ENCODE measurements around the gene COX6A1. TPM values are rescaled to one million over a fixed set of nuclear protein-coding genes. Genes with fewer than 3 reads are reported as not detected.

COX6A1 gene
- total RNA-seq (1,000 to 10,000 TPM in 1 of 9 donors, 100 to 1,000 TPM in 8; 378 to 1,017 (median 716) TPM), polyA plus RNA-seq (1,000 to 10,000 TPM in 1 of 3 donors, 100 to 1,000 TPM in 2; 504 to 1,577 (median 661) TPM)
- long read RNA-seq, donor 1, transcript COX6A1-201 (3 exons, 572 nt) = major isoform, 574 of 596 reads
- long read RNA-seq, donor 1, transcript COX6A1-203 (2 exons, 572 nt) = minor isoform, 7 of 596 reads
- long read RNA-seq, donor 1, transcript COX6A1-202 (1 exons, 767 nt) = minor isoform, 8 of 596 reads
- long read RNA-seq, donor 1, partial matches to known transcripts = 7 of 596 reads
- long read RNA-seq, donor 1, other reads (novel, unspliced or antisense) = 0 of 596 reads
- long read RNA-seq, donor 2, transcript COX6A1-201 (3 exons, 572 nt) = major isoform, 366 of 383 reads
- long read RNA-seq, donor 2, transcript COX6A1-203 (2 exons, 572 nt) = minor isoform, 5 of 383 reads
- long read RNA-seq, donor 2, transcript COX6A1-202 (1 exons, 767 nt) = minor isoform, 7 of 383 reads
- long read RNA-seq, donor 2, partial matches to known transcripts = 5 of 383 reads
- long read RNA-seq, donor 2, other reads (novel, unspliced or antisense) = 0 of 383 reads
- long read RNA-seq, donor 3, transcript COX6A1-202 (1 exons, 767 nt) = minor isoform, 16 of 394 reads
- long read RNA-seq, donor 3, transcript COX6A1-201 (3 exons, 572 nt) = major isoform, 350 of 394 reads
- long read RNA-seq, donor 3, transcript COX6A1-203 (2 exons, 572 nt) = minor isoform, 8 of 394 reads
- long read RNA-seq, donor 3, partial matches to known transcripts = 13 of 394 reads
- long read RNA-seq, donor 3, other reads (novel, unspliced or antisense) = 7 of 394 reads
- long read RNA-seq, donor 4, transcript COX6A1-201 (3 exons, 572 nt) = major isoform, 355 of 359 reads
- long read RNA-seq, donor 4, partial matches to known transcripts = 3 of 359 reads
- long read RNA-seq, donor 4, other reads (novel, unspliced or antisense) = 0 of 359 reads
- long read RNA-seq, donor 5, transcript COX6A1-202 (1 exons, 767 nt) = minor isoform, 15 of 370 reads
- long read RNA-seq, donor 5, transcript COX6A1-201 (3 exons, 572 nt) = major isoform, 349 of 370 reads
- long read RNA-seq, donor 5, partial matches to known transcripts = 6 of 370 reads
- long read RNA-seq, donor 5, other reads (novel, unspliced or antisense) = 0 of 370 reads
- long read RNA-seq, donor 6, transcript COX6A1-201 (3 exons, 572 nt) = major isoform, 394 of 402 reads
- long read RNA-seq, donor 6, partial matches to known transcripts = 7 of 402 reads
- long read RNA-seq, donor 6, other reads (novel, unspliced or antisense) = 0 of 402 reads
- long read RNA-seq, donor 7, transcript COX6A1-201 (3 exons, 572 nt) = major isoform, 236 of 256 reads
- long read RNA-seq, donor 7, transcript COX6A1-203 (2 exons, 572 nt) = minor isoform, 5 of 256 reads
- long read RNA-seq, donor 7, transcript COX6A1-202 (1 exons, 767 nt) = minor isoform, 6 of 256 reads
- long read RNA-seq, donor 7, partial matches to known transcripts = 9 of 256 reads
- long read RNA-seq, donor 7, other reads (novel, unspliced or antisense) = 0 of 256 reads
- long read RNA-seq, donor 8, transcript COX6A1-203 (2 exons, 572 nt) = minor isoform, 6 of 554 reads
- long read RNA-seq, donor 8, transcript COX6A1-202 (1 exons, 767 nt) = minor isoform, 7 of 554 reads
- long read RNA-seq, donor 8, transcript COX6A1-201 (3 exons, 572 nt) = major isoform, 536 of 554 reads
- long read RNA-seq, donor 8, partial matches to known transcripts = 5 of 554 reads
- long read RNA-seq, donor 8, other reads (novel, unspliced or antisense) = 0 of 554 reads
- long read RNA-seq, donor 9, transcript COX6A1-201 (3 exons, 572 nt) = major isoform, 318 of 353 reads
- long read RNA-seq, donor 9, transcript COX6A1-203 (2 exons, 572 nt) = minor isoform, 9 of 353 reads
- long read RNA-seq, donor 9, transcript COX6A1-202 (1 exons, 767 nt) = minor isoform, 11 of 353 reads
- long read RNA-seq, donor 9, partial matches to known transcripts = 8 of 353 reads
- long read RNA-seq, donor 9, other reads (novel, unspliced or antisense) = 7 of 353 reads
- long read RNA-seq, donor 10, transcript COX6A1-202 (1 exons, 767 nt) = minor isoform, 9 of 225 reads
- long read RNA-seq, donor 10, transcript COX6A1-201 (3 exons, 572 nt) = major isoform, 204 of 225 reads
- long read RNA-seq, donor 10, partial matches to known transcripts = 10 of 225 reads
- long read RNA-seq, donor 10, other reads (novel, unspliced or antisense) = 0 of 225 reads

GRCh38 chr12:120437735-120438494 is at the start of gene COX6A1:
COX6A1 (plus strand) TSS chr12:120438113; CDS start chr12:120438127, 14 bp downstream.
- TF ChIP-seq CTCF (IDR thresholded peaks at IDR 0.05) (peak in 2 of 6 experiments; percentile 2 to 10), POLR2A (IDR thresholded peaks at IDR 0.05) (peak in 1 of 2 donors; percentile 58)
- Histone ChIP-seq H3K27ac (peak within 1 kb of the TSS; percentile 20 to 90 (median 63)), H3K36me3 (replicated peaks in 1 of 2) (peaks cover 0 to 27% of the 10 kb centered on the region in 2 donors), H3K27me3 (no peaks in the 10 kb centered on the region), H3K4me1 (replicated peaks in 1 of 2) (peaks cover 13 to 18% of the 10 kb centered on the region in 2 donors), H3K4me3 (peak within 1 kb of the TSS; percentile 74 to 90 (median 82)), H3K9me3 (replicated peaks in 1 of 3) (no peaks in the 10 kb centered on the region)
- WGBS, 4 donors = 0 to 1% (median 0%) methylated on average over 17 to 59 of the region's 59 CpGs
- peak; percentile 93 to 99 (median 98) for DNase-seq
- intact Hi-C loops (cut with DNase I) = no loop called here

DNA sequence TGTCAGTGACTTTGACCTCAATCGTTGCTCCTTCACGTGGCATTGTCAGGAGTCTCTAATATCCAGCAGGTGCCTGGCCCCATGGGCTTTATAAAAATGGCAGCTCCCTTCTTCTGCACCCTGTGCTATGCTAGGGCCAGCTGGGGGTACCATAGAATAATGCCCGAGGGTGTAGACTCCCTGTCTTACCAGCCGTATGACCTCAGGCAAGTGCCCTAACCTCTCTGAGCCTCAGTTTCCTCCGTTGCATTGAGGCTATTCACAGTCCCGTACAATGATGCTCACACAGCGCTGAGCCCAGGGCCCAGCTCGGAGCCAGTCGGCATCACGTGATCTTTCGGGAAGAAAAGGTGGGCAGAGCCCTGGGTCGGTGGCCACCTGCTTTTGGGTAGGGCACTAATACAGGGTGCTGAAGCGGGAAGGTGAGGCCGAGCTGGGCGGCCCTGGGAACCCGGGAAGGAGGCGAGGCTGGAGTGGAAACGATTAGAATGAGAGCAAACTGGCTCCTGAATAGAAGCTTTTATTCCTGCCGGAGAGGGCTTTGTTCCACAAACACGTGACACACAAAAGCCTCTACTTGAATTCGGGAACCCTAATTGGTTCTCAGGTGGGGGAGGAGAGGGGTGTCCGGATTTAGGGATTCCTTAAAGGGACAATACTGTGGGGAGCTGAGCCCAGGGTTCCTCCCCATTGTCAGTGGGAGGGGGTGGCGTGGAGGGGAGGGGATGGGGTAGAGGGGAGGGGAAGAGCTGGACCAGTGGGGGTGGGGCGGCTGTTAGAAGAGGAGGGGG is 49.0 kb upstream of the COX6A1 start:
- 36 to 41% (median 37%) methylated on average over 19 to 24 of the region's 24 CpGs for WGBS, 4 donors
- intact Hi-C loops (cut with DNase I) = no loop called here
- H3K27me3 ChIP-seq = no peaks in the 10 kb centered on the region
- H3K4me3 ChIP-seq = no peak overlapping the region
- H3K4me1 ChIP-seq (replicated peaks in 1 of 2) = no peaks in the 10 kb centered on the region
- H3K27ac ChIP-seq = no peak overlapping the region
- no peak for DNase-seq
- TF ChIP-seq CTCF (IDR thresholded peaks at IDR 0.05) (no peak), POLR2A (IDR thresholded peaks at IDR 0.05) (no peak)
- H3K36me3 ChIP-seq (replicated peaks in 1 of 2) = no peaks in the 10 kb centered on the region
- no peaks in the 10 kb centered on the region for H3K9me3 ChIP-seq (replicated peaks in 1 of 3)
